HCT116 (cell line): ENCODE results near the gene C20orf204. TPM values are rescaled to one million over a fixed set of nuclear protein-coding genes. Genes with fewer than 3 reads are reported as not detected.

Source experiments
- ATAC-seq: fragments of 200-7000 bp; cut with Tn5 transposase; 2 replicates; pipeline ENCODE4 v1.9.1; 2020; ENCODE audit warnings: mild to moderate bottlenecking, moderate library complexity
- BruUV-seq: library from RNA; stranded (reverse); fragments of 400-500 nt; replicated peaks from 2 replicates; lab custom pipeline; 2021; lab: Mats Ljungman, UMichigan
- CTCF ChIA-PET: fragments of 300-600 bp; sonication (Branson Sonifier 250); formaldehyde crosslinking; loops from one replicate; lab custom pipeline; 2021; ENCODE audit warnings: antibody characterized with exemption; lab: Charles Lee
- POLR2A ChIA-PET: fragments of 300-600, 350-600 bp; sonication (Branson Sonifier 250); formaldehyde crosslinking; loops from one replicate; lab custom pipeline; 2021; ENCODE audit warnings: antibody characterized with exemption; lab: Charles Lee
- RAD21 ChIA-PET, 2 experiments: fragments of 300-600 bp; sonication (Branson Sonifier 250); formaldehyde crosslinking; loops; one replicate each; lab custom pipeline; 2023; ENCODE audit warnings: low total read pairs in 2 of 2; ENCODE audit not compliant: uncharacterized antibody in 2 of 2, unreplicated experiment in 2 of 2, low non-redundant PET in 1 of 2; lab: Charles Lee
- DNase-seq: peaks from one replicate; pipeline ENCODE4 v3.0.0-alpha.2; 2010; ENCODE audit warnings: low read depth, low spot score
- H2AFZ ChIP-seq: fragments of 200-600 bp; shearing (Covaris generic), sonication (generic); 2 replicates; pipeline ENCODE4 v1.6.1; 2017; ENCODE audit warnings: low read depth, mixed run types, mixed read lengths, antibody characterized with exemption, low read length; ENCODE audit not compliant: poor library complexity, severe bottlenecking
- H3K27ac ChIP-seq: 2 replicates; pipeline ENCODE4 v1.5.1; 2012; ENCODE audit warnings: low read depth, low read length
- H3K27me3 ChIP-seq: fragments of 200-600 bp; sonication (generic); 2 replicates; pipeline ENCODE4 v1.6.1; 2016; ENCODE audit warnings: mixed run types, low read length, mixed read lengths; ENCODE audit not compliant: insufficient read depth
- H3K36me3 ChIP-seq, 2 experiments: fragments of 200-500 bp in 1 of 2; fragments of 200-600 bp in 1 of 2; sonication (Bioruptor generic) in 1 of 2; sonication (generic) in 1 of 2; 2 replicates each; pipeline versions ENCODE4 v1.5.1 to v1.6.1; 2014 to 2016; ENCODE audit warnings: low read length in 2 of 2, inconsistent platforms in 1 of 2, mixed read lengths in 1 of 2, mixed run types in 1 of 2; ENCODE audit not compliant: insufficient read depth in 2 of 2, control insufficient read depth in 1 of 2
- H3K4me1 ChIP-seq, 2 experiments: fragments of 200-600 bp in 1 of 2; sonication (generic) in 1 of 2; 2 replicates each; pipeline versions ENCODE4 v1.5.1 to v1.6.1; 2012 to 2017; ENCODE audit warnings: low read length in 2 of 2, inconsistent platforms in 1 of 2, mild to moderate bottlenecking in 1 of 2, mixed read lengths in 1 of 2, mixed run types in 1 of 2, moderate library complexity in 1 of 2; ENCODE audit not compliant: insufficient read depth in 2 of 2, control insufficient read depth in 1 of 2
- H3K4me2 ChIP-seq: fragments of 200-600 bp; sonication (generic); 2 replicates; pipeline ENCODE4 v1.6.1; 2017; ENCODE audit warnings: mixed run types, low read length, mixed read lengths
- H3K4me3 ChIP-seq, 2 experiments: fragments of 200-600 bp in 1 of 2; sonication (generic) in 1 of 2; replicated peaks in 1 of 2; 2 replicates each; pipeline ENCODE4 v1.5.1; 2011 to 2016; ENCODE audit warnings: low read length in 2 of 2, control low read depth in 1 of 2, low read depth in 1 of 2, mild to moderate bottlenecking in 1 of 2, mixed read lengths in 1 of 2, mixed run types in 1 of 2
- H3K79me2 ChIP-seq: fragments of 200-600 bp; sonication (generic); 2 replicates; pipeline ENCODE4 v1.6.1; 2017; ENCODE audit warnings: mild to moderate bottlenecking, mixed run types, low read length, moderate library complexity, mixed read lengths; ENCODE audit not compliant: insufficient read depth
- H3K9ac ChIP-seq: fragments of 200-600 bp; sonication (generic); 2 replicates; pipeline ENCODE4 v1.6.1; 2016; ENCODE audit warnings: low read length, mixed read lengths
- H3K9me2 ChIP-seq: fragments of 200-600 bp; sonication (generic), shearing (Covaris generic); 2 replicates; pipeline ENCODE4 v1.6.1; 2017; ENCODE audit warnings: mixed run types, mild to moderate bottlenecking, moderate library complexity; ENCODE audit not compliant: insufficient read depth
- H3K9me3 ChIP-seq, 2 experiments: fragments of 200-500 bp in 1 of 2; fragments of 200-600 bp in 1 of 2; sonication (Bioruptor generic) in 1 of 2; sonication (generic) in 1 of 2; 2 replicates each; pipeline ENCODE4 v1.6.1; 2014 to 2017; ENCODE audit warnings: low read length in 2 of 2, mixed read lengths in 2 of 2, inconsistent platforms in 1 of 2, low read depth in 1 of 2, mild to moderate bottlenecking in 1 of 2, mixed run types in 1 of 2, moderate library complexity in 1 of 2; ENCODE audit not compliant: control insufficient read depth in 1 of 2, insufficient read depth in 1 of 2
- H4K20me1 ChIP-seq: fragments of 200-600 bp; sonication (generic), shearing (Covaris generic); 2 replicates; pipeline ENCODE4 v1.6.1; 2017; ENCODE audit warnings: mixed run types, mild to moderate bottlenecking, moderate library complexity; ENCODE audit not compliant: insufficient read depth
- CBX3 ChIP-seq: IDR thresholded peaks from 2 replicates; pipeline ENCODE4 v1.6.1; 2012; ENCODE audit warnings: low read depth
- EGR1 ChIP-seq: IDR thresholded peaks from 2 replicates; pipeline ENCODE4 v1.6.1; 2012; ENCODE audit warnings: low read depth
- EZH2 ChIP-seq: fragments of 200-600 bp; sonication (generic); IDR thresholded peaks from 2 replicates; pipeline ENCODE4 v1.6.1; 2017; ENCODE audit warnings: antibody characterized with exemption, mixed run types
- EZH2phosphoT487 ChIP-seq: fragments of 200-600 bp; IDR thresholded peaks from 2 replicates; pipeline ENCODE4 v1.6.1; 2018; ENCODE audit warnings: antibody characterized with exemption, borderline replicate concordance
- FOSL1 ChIP-seq: IDR thresholded peaks from 2 replicates; pipeline ENCODE4 v1.6.1; 2012; ENCODE audit warnings: low read depth
- JUND ChIP-seq: IDR thresholded peaks from 2 replicates; pipeline ENCODE4 v1.6.1; 2012
- POLR2A ChIP-seq: IDR thresholded peaks from 2 replicates; pipeline ENCODE4 v1.7.0; 2011; ENCODE audit warnings: borderline replicate concordance; ENCODE audit not compliant: insufficient read depth, insufficient read length; ENCODE audit errors: extremely low read depth
- POLR2AphosphoS5 ChIP-seq: IDR thresholded peaks from 2 replicates; pipeline ENCODE4 v1.6.1; 2011; ENCODE audit warnings: mild to moderate bottlenecking, low read depth, low read length, moderate library complexity
- RAD21 ChIP-seq: IDR thresholded peaks from 2 replicates; pipeline ENCODE4 v1.6.1; 2012; ENCODE audit warnings: low read depth, mild to moderate bottlenecking
- SP1 ChIP-seq: IDR thresholded peaks from 2 replicates; pipeline ENCODE4 v1.6.1; 2012; ENCODE audit warnings: low read depth
- SRF ChIP-seq: IDR thresholded peaks from 2 replicates; pipeline ENCODE4 v1.6.1; 2012; ENCODE audit warnings: low read depth
- YY1 ChIP-seq: IDR thresholded peaks from 2 replicates; pipeline ENCODE4 v1.6.1; 2011; ENCODE audit warnings: low read length, low read depth, moderate library complexity, mild to moderate bottlenecking; ENCODE audit not compliant: insufficient replicate concordance; ENCODE audit errors: extremely low read depth
- ZFX ChIP-seq: fragments of 450-650 bp; IDR thresholded peaks from 2 replicates; pipeline ENCODE4 v1.6.1; 2017
- ZNF274 ChIP-seq: fragments of 200-500 bp; sonication (Bioruptor generic); IDR thresholded peaks from 2 replicates; pipeline ENCODE4 v1.6.1; 2014; ENCODE audit warnings: mild to moderate bottlenecking, low read depth, low read length, inconsistent platforms
- intact Hi-C: fragments of 100-400 bp; cut with micrococcal nuclease; formaldehyde crosslinking; loops from 2 replicates; pipeline ENCODE4 v1.10.0; 2022
- total RNA-seq: library from RNA; stranded (reverse); gene quantifications from one replicate; pipeline ENCODE4 v1.2.1, GENCODE V29; 2021; ENCODE audit not compliant: unreplicated experiment
- TF ChIP-seq, protein P1 (sequence below), 3 experiments: fragments of 200-600 bp in 1 of 3; sonication (generic) in 1 of 3; IDR thresholded peaks in 2 of 3; conservative IDR thresholded peaks in 1 of 3; 2 replicates each; pipeline ENCODE4 v1.5.1; 2012 to 2017; ENCODE audit warnings: low read depth in 2 of 3, low read length in 2 of 3, antibody characterized with exemption in 1 of 3, borderline replicate concordance in 1 of 3, control low read depth in 1 of 3, mild to moderate bottlenecking in 1 of 3, mixed read lengths in 1 of 3, mixed run types in 1 of 3, moderate library complexity in 1 of 3; ENCODE audit not compliant: insufficient read depth in 1 of 3
- TF ChIP-seq, protein P2 (sequence below): IDR thresholded peaks from 2 replicates; pipeline ENCODE4 v1.6.1; 2012; ENCODE audit warnings: low read depth
- TF ChIP-seq, protein P3 (sequence below): IDR thresholded peaks from 2 replicates; pipeline ENCODE4 v1.6.1; 2012
- TF ChIP-seq, protein P4 (sequence below): IDR thresholded peaks from 2 replicates; pipeline ENCODE4 v1.6.1; 2012
- TF ChIP-seq, protein P5 (sequence below): IDR thresholded peaks from 2 replicates; pipeline ENCODE4 v1.6.1; 2011; ENCODE audit warnings: mild to moderate bottlenecking, low read length, moderate library complexity; ENCODE audit not compliant: insufficient replicate concordance; ENCODE audit errors: extremely low read depth

Gene C20orf204
- total RNA-seq, 1 experiment from 2014 or later: 2.5 TPM

DNA sequence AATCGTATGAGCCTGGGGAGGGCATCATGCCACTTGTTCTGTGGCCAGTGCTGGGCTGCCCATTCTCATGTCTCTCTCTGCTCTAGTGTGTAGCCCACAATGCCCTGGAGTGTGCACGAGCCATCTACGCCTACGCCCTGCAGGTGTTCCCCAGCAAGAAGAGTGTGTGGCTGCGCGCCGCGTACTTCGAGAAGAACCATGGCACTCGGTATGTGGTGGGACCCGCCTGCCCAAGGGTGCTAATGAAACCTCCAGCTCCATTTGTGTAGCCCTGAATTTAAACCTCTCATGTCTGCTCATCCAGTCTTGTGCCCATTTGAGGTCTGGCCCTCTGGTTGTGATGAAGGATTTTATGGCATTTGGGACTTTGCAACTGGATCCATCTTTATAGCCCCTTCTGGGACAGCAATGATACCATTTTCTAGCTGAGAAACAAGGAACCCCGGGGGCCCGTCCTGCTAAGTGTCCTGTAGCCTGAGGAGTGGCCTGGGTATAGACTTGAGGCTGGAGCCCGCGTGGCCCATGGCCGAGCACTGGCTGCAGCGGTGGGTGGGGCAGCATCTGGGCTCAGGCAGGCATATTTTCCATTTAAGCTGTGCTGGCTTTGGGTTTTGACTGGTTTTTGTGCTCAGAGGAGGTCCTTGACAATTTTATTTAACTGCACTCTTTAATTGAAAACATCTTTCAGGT lies 13.2 kb upstream of the C20orf204 start:
- no peak for DNase-seq
- Histone ChIP-seq H3K9me3 (no peaks in the 10 kb centered on the region), H3K36me3 (peaks cover 37 to 47% of the 10 kb centered on the region in 2 experiments), H3K79me2 (no peaks in the 10 kb centered on the region)
- TF ChIP-seq POLR2AphosphoS5: no peak
- TF ChIP-seq EGR1: no peak
- TF ChIP-seq, protein P1, sequence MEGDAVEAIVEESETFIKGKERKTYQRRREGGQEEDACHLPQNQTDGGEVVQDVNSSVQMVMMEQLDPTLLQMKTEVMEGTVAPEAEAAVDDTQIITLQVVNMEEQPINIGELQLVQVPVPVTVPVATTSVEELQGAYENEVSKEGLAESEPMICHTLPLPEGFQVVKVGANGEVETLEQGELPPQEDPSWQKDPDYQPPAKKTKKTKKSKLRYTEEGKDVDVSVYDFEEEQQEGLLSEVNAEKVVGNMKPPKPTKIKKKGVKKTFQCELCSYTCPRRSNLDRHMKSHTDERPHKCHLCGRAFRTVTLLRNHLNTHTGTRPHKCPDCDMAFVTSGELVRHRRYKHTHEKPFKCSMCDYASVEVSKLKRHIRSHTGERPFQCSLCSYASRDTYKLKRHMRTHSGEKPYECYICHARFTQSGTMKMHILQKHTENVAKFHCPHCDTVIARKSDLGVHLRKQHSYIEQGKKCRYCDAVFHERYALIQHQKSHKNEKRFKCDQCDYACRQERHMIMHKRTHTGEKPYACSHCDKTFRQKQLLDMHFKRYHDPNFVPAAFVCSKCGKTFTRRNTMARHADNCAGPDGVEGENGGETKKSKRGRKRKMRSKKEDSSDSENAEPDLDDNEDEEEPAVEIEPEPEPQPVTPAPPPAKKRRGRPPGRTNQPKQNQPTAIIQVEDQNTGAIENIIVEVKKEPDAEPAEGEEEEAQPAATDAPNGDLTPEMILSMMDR (IDR thresholded peaks at IDR 0.05 in 2 of 3, conservative IDR thresholded peaks at IDR 0.05 in 1 of 3; ENCODE audit: borderline replicate concordance in 1 of 3, insufficient read depth in 1 of 3, low read depth in 2 of 3, low read length in 2 of 3): no peak
- TF ChIP-seq SRF: no peak
- TF ChIP-seq EZH2: no peak
- TF ChIP-seq ZFX: no peak
- no peak for TF ChIP-seq RAD21
- TF ChIP-seq CBX3: no peak
- no peak for TF ChIP-seq SP1
- TF ChIP-seq, protein P2, sequence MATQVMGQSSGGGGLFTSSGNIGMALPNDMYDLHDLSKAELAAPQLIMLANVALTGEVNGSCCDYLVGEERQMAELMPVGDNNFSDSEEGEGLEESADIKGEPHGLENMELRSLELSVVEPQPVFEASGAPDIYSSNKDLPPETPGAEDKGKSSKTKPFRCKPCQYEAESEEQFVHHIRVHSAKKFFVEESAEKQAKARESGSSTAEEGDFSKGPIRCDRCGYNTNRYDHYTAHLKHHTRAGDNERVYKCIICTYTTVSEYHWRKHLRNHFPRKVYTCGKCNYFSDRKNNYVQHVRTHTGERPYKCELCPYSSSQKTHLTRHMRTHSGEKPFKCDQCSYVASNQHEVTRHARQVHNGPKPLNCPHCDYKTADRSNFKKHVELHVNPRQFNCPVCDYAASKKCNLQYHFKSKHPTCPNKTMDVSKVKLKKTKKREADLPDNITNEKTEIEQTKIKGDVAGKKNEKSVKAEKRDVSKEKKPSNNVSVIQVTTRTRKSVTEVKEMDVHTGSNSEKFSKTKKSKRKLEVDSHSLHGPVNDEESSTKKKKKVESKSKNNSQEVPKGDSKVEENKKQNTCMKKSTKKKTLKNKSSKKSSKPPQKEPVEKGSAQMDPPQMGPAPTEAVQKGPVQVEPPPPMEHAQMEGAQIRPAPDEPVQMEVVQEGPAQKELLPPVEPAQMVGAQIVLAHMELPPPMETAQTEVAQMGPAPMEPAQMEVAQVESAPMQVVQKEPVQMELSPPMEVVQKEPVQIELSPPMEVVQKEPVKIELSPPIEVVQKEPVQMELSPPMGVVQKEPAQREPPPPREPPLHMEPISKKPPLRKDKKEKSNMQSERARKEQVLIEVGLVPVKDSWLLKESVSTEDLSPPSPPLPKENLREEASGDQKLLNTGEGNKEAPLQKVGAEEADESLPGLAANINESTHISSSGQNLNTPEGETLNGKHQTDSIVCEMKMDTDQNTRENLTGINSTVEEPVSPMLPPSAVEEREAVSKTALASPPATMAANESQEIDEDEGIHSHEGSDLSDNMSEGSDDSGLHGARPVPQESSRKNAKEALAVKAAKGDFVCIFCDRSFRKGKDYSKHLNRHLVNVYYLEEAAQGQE: no peak
- no peak for TF ChIP-seq ZNF274
- no peak for TF ChIP-seq YY1
- TF ChIP-seq JUND: no peak
- TF ChIP-seq POLR2A: no peak
- TF ChIP-seq EZH2phosphoT487: no peak
- TF ChIP-seq, protein P3, sequence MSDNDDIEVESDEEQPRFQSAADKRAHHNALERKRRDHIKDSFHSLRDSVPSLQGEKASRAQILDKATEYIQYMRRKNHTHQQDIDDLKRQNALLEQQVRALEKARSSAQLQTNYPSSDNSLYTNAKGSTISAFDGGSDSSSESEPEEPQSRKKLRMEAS: no peak
- TF ChIP-seq, protein P4, sequence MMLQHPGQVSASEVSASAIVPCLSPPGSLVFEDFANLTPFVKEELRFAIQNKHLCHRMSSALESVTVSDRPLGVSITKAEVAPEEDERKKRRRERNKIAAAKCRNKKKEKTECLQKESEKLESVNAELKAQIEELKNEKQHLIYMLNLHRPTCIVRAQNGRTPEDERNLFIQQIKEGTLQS: no peak
- TF ChIP-seq, protein P5, sequence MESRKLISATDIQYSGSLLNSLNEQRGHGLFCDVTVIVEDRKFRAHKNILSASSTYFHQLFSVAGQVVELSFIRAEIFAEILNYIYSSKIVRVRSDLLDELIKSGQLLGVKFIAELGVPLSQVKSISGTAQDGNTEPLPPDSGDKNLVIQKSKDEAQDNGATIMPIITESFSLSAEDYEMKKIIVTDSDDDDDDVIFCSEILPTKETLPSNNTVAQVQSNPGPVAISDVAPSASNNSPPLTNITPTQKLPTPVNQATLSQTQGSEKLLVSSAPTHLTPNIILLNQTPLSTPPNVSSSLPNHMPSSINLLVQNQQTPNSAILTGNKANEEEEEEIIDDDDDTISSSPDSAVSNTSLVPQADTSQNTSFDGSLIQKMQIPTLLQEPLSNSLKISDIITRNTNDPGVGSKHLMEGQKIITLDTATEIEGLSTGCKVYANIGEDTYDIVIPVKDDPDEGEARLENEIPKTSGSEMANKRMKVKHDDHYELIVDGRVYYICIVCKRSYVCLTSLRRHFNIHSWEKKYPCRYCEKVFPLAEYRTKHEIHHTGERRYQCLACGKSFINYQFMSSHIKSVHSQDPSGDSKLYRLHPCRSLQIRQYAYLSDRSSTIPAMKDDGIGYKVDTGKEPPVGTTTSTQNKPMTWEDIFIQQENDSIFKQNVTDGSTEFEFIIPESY: no peak
- no peak for TF ChIP-seq FOSL1
- TF ChIP-seq, all 23 proteins: peak for 0
- Histone ChIP-seq H2AFZ (no peak overlapping the region), H4K20me1 (no peaks in the 10 kb centered on the region), H3K9ac (no peak overlapping the region), H3K4me2 (no peak overlapping the region), H3K4me1 (no peaks in the 10 kb centered on the region), H3K27me3 (no peaks in the 10 kb centered on the region), H3K9me2 (no peaks in the 10 kb centered on the region), H3K27ac (no peak overlapping the region), H3K4me3 (no peak overlapping the region)
- ChIA-PET CTCF (no interaction called here), POLR2A (no interaction called here), RAD21 (no interaction called here)
- intact Hi-C loops: no loop called here
- no peak for ATAC-seq
- no TSS peak for BruUV-seq
